ENCODE measurements around the gene KRTAP2-4.
"Not testable (repeated sequence)": the region's sequence is repeated elsewhere in the genome, so short reads cannot be mapped to it uniquely, and the experiment has no call there.

KRTAP2-4 gene

GRCh38 chr17:41065829-41066624, at the start of gene KRTAP2-4:
Gene KRTAP2-4 (minus strand): TSS chr17:41065879. CDS start chr17:41065845, 34 bp downstream.
- TF ChIP-seq CTCF (IDR thresholded peaks at IDR 0.05; ENCODE audit: extremely low read depth, missing control alignments): no peak
- no peak for DNase-seq (ENCODE audit: low spot score)

- no peak for DNase-seq (ENCODE audit: low spot score)
- no peak for TF ChIP-seq CTCF (IDR thresholded peaks at IDR 0.05; ENCODE audit: extremely low read depth, missing control alignments)
Observed at GRCh38 chr17:41111151-41111885, 45.6 kb upstream of the KRTAP2-4 start.

GRCh38 chr17:41108728-41109386, 43.2 kb upstream of the KRTAP2-4 start:
- DNase-seq (ENCODE audit: low spot score): not testable (repeated sequence)

GRCh38 chr17:41107941-41108450, 42.3 kb upstream of the KRTAP2-4 start:
- no peak for DNase-seq (ENCODE audit: low spot score)
- TF ChIP-seq CTCF (IDR thresholded peaks at IDR 0.05; ENCODE audit: extremely low read depth, missing control alignments): no peak

- DNase-seq (ENCODE audit: low spot score): not testable (repeated sequence)
Observed at GRCh38 chr17:41105347-41105746, 39.7 kb upstream of the KRTAP2-4 start, which contains the start of gene KRTAP4-9. Gene KRTAP4-9 (plus strand): TSS chr17:41105389. CDS start chr17:41105389, 0 bp downstream.

GRCh38 chr17:41104386-41105038, 38.8 kb upstream of the KRTAP2-4 start:
- DNase-seq (ENCODE audit: low spot score): not testable (repeated sequence)

GRCh38 chr17:41103896-41104295, 38.2 kb upstream of the KRTAP2-4 start:
- no peak for TF ChIP-seq CTCF (IDR thresholded peaks at IDR 0.05; ENCODE audit: extremely low read depth, missing control alignments)
- no peak for DNase-seq (ENCODE audit: low spot score)

- no peak for DNase-seq (ENCODE audit: low spot score)
- TF ChIP-seq CTCF (IDR thresholded peaks at IDR 0.05; ENCODE audit: extremely low read depth, missing control alignments): no peak
Observed at GRCh38 chr17:41101586-41102259, 36.0 kb upstream of the KRTAP2-4 start, which contains the start of gene KRTAP4-16. Gene KRTAP4-16 (minus strand): TSS chr17:41102209. CDS start chr17:41102209, 0 bp downstream.

- DNase-seq (ENCODE audit: low spot score): not testable (repeated sequence)
Observed at GRCh38 chr17:41099682-41100480, 34.2 kb upstream of the KRTAP2-4 start.

Data from GM20000 (cell line).